Chondrocyte (in vitro differentiated cells): ENCODE data around the gene CFAP74. TPM values are rescaled to one million over a fixed set of nuclear protein-coding genes. Genes with fewer than 3 reads are reported as not detected.

Source experiments
- DNase-seq: peaks from one replicate; pipeline ENCODE4 v3.0.0; 2021; ENCODE audit warnings: mixed read lengths, low spot score
- H3K27ac Mint-ChIP-seq: one replicate; pipeline ENCODE4 v1.8.0; 2021; ENCODE audit warnings: mild to moderate bottlenecking, moderate library complexity, mixed read lengths; ENCODE audit not compliant: unreplicated experiment
- H3K27me3 Mint-ChIP-seq: 2 replicates; pipeline ENCODE4 v1.8.0; 2021; ENCODE audit warnings: low read depth, mixed read lengths
- H3K36me3 Mint-ChIP-seq: 2 replicates; pipeline ENCODE4 v1.8.0; 2021; ENCODE audit warnings: low read depth, mixed read lengths
- H3K4me1 Mint-ChIP-seq: 2 replicates; pipeline ENCODE4 v1.8.0; 2021; ENCODE audit warnings: low read depth, mild to moderate bottlenecking, mixed read lengths
- H3K4me3 Mint-ChIP-seq: one replicate; pipeline ENCODE4 v1.8.0; 2021; ENCODE audit warnings: mild to moderate bottlenecking, moderate library complexity, mixed read lengths; ENCODE audit not compliant: unreplicated experiment
- H3K9me3 Mint-ChIP-seq: 2 replicates; pipeline ENCODE4 v1.8.0; 2021; ENCODE audit warnings: low read depth, mixed read lengths
- total RNA-seq: library from RNA; stranded (reverse); gene quantifications from 3 replicates; pipeline ENCODE4 v1.2.1, GENCODE V29; 2021
- TF ChIP-seq, protein P1 (sequence below): fragments of 200-600 bp; sonication (generic); IDR thresholded peaks from 2 replicates; pipeline ENCODE4 v1.5.0; 2021; ENCODE audit warnings: antibody characterized with exemption, mild to moderate bottlenecking, moderate library complexity

The CFAP74 gene
- total RNA-seq, 1 donor from 2014 or later: not detected

DNA sequence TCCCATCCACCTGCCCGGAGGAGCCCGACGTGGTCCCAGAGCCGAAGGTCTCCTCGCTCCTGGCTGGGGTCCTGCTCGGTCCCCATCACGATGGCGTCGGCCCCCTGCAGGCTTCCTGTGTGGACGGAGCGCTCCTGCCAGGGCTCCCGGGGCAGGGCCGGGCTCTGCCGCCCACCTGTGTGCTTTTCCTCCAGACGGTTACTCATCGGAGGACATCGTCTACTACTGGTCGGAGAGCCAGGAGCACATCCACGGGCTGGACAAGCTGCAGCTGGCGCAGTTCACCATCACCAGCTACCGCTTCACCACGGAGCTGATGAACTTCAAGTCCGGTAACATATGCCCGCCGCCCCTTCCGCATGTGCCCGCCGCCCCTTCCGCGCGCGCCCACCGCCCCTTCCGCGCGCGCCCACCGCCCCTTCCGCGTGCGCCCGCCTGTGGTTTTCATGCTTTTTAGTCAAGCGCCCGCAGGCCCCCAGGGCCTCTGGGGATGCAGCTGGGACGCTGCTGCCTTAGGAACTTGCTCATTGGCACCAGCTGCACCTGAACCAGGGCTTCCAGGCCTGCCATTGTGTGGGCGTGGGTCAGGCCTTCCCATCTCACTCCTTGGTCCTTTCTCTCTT is 24.5 kb upstream of the CFAP74 start:
- H3K27me3 Mint-ChIP-seq: peaks cover 30% of the 10 kb centered on the region
- H3K4me3 Mint-ChIP-seq: no peak overlapping the region
- H3K27ac Mint-ChIP-seq: no peak overlapping the region
- DNase-seq: no peak
- H3K9me3 Mint-ChIP-seq: no peaks in the 10 kb centered on the region
- H3K36me3 Mint-ChIP-seq: no peaks in the 10 kb centered on the region
- H3K4me1 Mint-ChIP-seq: no peaks in the 10 kb centered on the region
- TF ChIP-seq, protein P1, sequence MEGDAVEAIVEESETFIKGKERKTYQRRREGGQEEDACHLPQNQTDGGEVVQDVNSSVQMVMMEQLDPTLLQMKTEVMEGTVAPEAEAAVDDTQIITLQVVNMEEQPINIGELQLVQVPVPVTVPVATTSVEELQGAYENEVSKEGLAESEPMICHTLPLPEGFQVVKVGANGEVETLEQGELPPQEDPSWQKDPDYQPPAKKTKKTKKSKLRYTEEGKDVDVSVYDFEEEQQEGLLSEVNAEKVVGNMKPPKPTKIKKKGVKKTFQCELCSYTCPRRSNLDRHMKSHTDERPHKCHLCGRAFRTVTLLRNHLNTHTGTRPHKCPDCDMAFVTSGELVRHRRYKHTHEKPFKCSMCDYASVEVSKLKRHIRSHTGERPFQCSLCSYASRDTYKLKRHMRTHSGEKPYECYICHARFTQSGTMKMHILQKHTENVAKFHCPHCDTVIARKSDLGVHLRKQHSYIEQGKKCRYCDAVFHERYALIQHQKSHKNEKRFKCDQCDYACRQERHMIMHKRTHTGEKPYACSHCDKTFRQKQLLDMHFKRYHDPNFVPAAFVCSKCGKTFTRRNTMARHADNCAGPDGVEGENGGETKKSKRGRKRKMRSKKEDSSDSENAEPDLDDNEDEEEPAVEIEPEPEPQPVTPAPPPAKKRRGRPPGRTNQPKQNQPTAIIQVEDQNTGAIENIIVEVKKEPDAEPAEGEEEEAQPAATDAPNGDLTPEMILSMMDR: no peak

DNA sequence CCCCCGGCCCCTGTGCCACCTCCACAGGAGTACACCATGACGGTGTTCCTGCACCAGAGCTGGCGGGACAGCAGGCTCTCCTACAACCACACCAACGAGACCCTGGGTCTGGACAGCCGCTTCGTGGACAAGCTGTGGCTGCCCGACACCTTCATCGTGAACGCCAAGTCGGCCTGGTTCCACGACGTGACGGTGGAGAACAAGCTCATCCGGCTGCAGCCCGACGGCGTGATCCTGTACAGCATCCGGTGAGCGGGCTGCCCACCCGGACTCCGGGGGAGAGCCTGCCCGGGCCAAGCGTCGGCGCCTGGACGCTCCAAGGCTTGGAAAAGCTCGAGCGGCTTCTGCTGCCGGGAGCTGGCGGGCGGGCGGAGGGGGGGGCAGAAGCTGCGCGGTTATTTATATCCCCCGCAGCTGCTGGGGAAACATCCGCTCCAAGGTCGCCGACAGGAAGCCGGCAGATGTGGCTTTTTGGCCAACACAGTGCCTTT is 21.9 kb upstream of the CFAP74 start:
- Mint-ChIP-seq H3K4me1 (no peaks in the 10 kb centered on the region), H3K9me3 (no peaks in the 10 kb centered on the region), H3K27me3 (peaks cover 37% of the 10 kb centered on the region), H3K36me3 (no peaks in the 10 kb centered on the region), H3K27ac (no peak overlapping the region), H3K4me3 (no peak overlapping the region)
- DNase-seq: peak; percentile 90
- TF ChIP-seq, protein P1: no peak

- no peak for DNase-seq
- H3K4me3 Mint-ChIP-seq: no peak overlapping the region
- H3K9me3 Mint-ChIP-seq: no peaks in the 10 kb centered on the region
- H3K27me3 Mint-ChIP-seq: peaks cover 39% of the 10 kb centered on the region
- H3K4me1 Mint-ChIP-seq: no peaks in the 10 kb centered on the region
- TF ChIP-seq, protein P1: no peak
- H3K36me3 Mint-ChIP-seq: no peaks in the 10 kb centered on the region
- no peak overlapping the region for H3K27ac Mint-ChIP-seq
These were observed 21.3 kb upstream of the CFAP74 start for GRCh38 chr1:2024887-2025286.

DNA sequence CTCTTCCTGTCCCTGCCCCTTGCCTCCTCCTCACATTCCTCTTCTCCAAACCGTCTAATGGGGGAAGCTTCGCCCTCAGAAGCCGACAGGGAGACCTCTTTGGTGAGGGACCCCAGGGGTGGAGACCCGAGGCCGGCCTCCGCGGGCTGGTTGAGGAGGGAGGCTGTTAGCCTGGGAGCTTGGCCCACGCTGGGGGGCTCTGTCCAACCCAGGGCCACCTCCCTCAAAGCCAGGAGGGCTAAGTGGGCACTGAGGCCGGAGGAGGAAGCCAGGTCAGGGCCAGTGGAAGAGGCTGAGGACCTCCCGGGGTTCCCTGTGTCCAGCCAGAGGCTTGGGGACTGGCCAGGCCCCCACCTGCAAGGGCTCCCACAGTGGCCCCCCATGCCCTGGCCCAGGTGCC is 20.9 kb upstream of the CFAP74 start:
- Mint-ChIP-seq H3K36me3 (no peaks in the 10 kb centered on the region), H3K27me3 (peaks cover 41% of the 10 kb centered on the region), H3K27ac (no peak overlapping the region), H3K9me3 (no peaks in the 10 kb centered on the region), H3K4me3 (no peak overlapping the region), H3K4me1 (no peaks in the 10 kb centered on the region)
- DNase-seq: no peak
- TF ChIP-seq, protein P1: no peak

DNA sequence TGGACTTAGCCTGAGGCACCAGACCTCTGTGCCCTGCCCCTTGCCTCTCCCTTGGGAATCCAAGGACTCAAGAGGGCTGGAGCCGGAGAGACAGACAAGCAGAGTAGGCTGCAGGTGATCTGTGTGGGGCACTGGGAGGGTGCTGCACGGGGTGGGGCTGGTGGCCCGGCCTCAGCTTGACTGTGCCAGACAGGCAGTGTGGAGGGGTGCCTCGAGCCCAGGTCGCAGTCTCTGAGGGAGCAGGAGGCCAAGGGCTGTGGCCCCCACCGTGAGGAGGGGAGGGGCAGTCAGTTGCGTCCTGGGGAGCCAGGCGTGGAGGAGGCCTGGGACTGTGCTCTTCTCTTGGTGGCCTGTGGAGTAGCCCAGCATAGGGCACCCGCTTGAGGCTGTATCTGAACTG is 19.6 kb upstream of the CFAP74 start:
- DNase-seq: peak; percentile 90
- H3K27ac Mint-ChIP-seq: no peak overlapping the region
- no peak overlapping the region for H3K4me3 Mint-ChIP-seq
- TF ChIP-seq, protein P1: no peak
- peaks cover 2% of the 10 kb centered on the region for H3K36me3 Mint-ChIP-seq
- H3K4me1 Mint-ChIP-seq: peaks cover 3% of the 10 kb centered on the region
- no peaks in the 10 kb centered on the region for H3K9me3 Mint-ChIP-seq
- H3K27me3 Mint-ChIP-seq: peaks cover 45% of the 10 kb centered on the region
